Type B pancreatic cell (in vitro differentiated cells): ENCODE results near the gene MTCL3.

Source experiments
- DNase-seq: peaks from one replicate; pipeline ENCODE4 v3.0.0; 2021; ENCODE audit warnings: mixed read lengths; ENCODE audit not compliant: unreplicated experiment; ENCODE audit errors: extremely low spot score
- H3K27ac Mint-ChIP-seq: 2 replicates; pipeline ENCODE4 v1.8.0; 2021; ENCODE audit warnings: mild to moderate bottlenecking, mixed read lengths
- H3K27me3 Mint-ChIP-seq: 2 replicates; pipeline ENCODE4 v1.8.0; 2021; ENCODE audit warnings: mixed read lengths
- H3K36me3 Mint-ChIP-seq: 2 replicates; pipeline ENCODE4 v1.8.0; 2021; ENCODE audit warnings: mixed read lengths
- H3K4me1 Mint-ChIP-seq: one replicate; pipeline ENCODE4 v1.8.0; 2021; ENCODE audit warnings: mixed read lengths; ENCODE audit not compliant: unreplicated experiment
- H3K4me3 Mint-ChIP-seq: 2 replicates; pipeline ENCODE4 v1.8.0; 2021; ENCODE audit warnings: mild to moderate bottlenecking, mixed read lengths
- H3K9me3 Mint-ChIP-seq: 2 replicates; pipeline ENCODE4 v1.8.0; 2021; ENCODE audit warnings: mixed read lengths
- TF ChIP-seq, protein P1 (sequence below): fragments of 200-600 bp; sonication (generic); conservative IDR thresholded peaks from 2 replicates; pipeline ENCODE4 v1.5.0; 2021; ENCODE audit warnings: antibody characterized with exemption, mild to moderate bottlenecking

MTCL3 gene

DNA sequence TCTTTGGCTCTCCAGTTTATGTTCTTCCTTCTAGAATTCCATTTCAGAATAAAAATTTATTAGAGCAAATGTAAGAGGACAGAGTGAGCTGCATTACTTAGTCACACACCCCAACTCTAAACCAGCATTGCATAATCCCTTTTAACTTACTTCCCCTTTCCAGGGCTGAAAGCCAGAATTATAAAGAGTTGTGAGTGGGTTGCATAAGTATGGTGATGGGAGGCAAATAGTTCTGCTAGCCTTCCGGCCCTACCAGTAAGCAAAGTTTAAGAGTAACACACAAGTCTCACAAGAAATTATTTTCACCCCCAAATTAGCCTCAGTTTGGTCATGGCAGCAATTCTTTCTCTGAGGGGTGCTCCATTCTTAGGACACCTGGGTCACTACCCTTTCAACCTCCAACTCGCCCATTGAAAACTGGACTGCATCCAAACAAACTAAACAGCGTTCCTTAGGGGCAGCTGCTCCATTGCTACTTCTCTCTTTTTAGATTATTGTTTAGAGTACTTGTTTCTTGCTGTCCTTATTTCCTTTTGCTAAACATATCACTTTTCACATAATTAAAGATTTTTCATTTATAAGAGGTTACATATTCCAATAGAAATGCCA, 61.6 kb downstream of the MTCL3 start:
- Mint-ChIP-seq H3K4me3 (no peak overlapping the region), H3K36me3 (no peaks in the 10 kb centered on the region), H3K4me1 (peaks cover 26% of the 10 kb centered on the region), H3K27me3 (no peaks in the 10 kb centered on the region), H3K9me3 (no peaks in the 10 kb centered on the region), H3K27ac (no peak overlapping the region)
- TF ChIP-seq, protein P1, sequence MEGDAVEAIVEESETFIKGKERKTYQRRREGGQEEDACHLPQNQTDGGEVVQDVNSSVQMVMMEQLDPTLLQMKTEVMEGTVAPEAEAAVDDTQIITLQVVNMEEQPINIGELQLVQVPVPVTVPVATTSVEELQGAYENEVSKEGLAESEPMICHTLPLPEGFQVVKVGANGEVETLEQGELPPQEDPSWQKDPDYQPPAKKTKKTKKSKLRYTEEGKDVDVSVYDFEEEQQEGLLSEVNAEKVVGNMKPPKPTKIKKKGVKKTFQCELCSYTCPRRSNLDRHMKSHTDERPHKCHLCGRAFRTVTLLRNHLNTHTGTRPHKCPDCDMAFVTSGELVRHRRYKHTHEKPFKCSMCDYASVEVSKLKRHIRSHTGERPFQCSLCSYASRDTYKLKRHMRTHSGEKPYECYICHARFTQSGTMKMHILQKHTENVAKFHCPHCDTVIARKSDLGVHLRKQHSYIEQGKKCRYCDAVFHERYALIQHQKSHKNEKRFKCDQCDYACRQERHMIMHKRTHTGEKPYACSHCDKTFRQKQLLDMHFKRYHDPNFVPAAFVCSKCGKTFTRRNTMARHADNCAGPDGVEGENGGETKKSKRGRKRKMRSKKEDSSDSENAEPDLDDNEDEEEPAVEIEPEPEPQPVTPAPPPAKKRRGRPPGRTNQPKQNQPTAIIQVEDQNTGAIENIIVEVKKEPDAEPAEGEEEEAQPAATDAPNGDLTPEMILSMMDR, result no peak
- DNase-seq, result no peak

DNA sequence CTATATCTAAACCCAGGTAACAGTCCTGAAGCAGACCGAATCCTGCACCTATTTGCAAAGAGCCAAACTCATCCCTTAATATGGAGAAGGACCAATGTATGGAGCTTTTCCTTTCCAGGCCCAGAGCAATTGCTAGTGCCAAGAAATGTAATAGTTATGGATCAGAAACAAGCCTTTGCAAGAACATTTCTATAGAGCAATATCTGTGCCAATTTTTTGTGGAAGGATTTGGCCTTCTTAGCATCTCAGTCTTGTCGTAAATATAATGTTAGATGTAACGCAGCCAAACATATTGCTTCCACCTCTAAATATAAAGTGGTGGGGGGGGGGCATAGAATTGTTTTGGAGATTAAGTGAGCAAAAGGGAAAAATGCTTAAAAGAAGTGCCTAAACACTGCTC, 62.7 kb downstream of the MTCL3 start:
- Mint-ChIP-seq H3K27ac (no peak overlapping the region), H3K4me1 (peaks cover 26% of the 10 kb centered on the region), H3K9me3 (no peaks in the 10 kb centered on the region), H3K27me3 (no peaks in the 10 kb centered on the region), H3K36me3 (no peaks in the 10 kb centered on the region), H3K4me3 (no peak overlapping the region)
- TF ChIP-seq, protein P1, result no peak
- no peak for DNase-seq

DNA sequence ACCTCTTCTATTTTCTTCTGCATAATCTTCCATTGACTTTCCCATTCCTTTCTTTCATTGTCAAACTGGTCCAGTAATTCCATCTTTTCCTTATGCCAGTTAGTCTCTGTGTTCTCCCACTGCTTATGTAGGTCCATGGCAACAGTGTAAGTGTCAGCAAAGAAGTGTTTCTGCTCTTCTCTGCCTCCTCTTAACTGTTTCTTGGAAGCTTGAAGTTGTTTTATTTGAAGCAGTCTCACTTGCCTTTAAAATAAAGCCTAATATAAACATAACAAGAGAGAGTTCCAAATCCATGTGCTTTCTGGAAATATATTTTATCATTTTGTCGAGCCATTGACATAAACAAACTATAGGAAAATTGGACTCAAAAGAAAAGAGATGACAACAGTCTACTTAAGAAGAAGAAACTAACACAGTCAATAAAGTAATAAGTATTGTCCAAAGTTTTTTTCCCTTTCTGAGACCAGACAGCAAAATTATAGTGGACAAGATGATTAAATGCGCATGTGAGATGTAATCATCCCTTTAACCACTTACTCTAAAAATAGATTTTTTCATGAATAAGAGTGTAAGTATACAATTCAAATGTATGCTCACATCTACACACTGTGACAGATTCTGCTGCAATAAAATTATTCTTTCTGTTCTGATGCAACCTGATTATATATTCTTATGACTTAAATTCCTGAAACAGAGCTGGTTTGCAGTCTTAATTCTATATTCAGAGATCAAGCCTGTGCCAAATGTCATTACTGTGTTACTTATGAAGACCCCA, 65.1 kb downstream of the MTCL3 start:
- no peak overlapping the region for H3K27ac Mint-ChIP-seq
- H3K9me3 Mint-ChIP-seq, result no peaks in the 10 kb centered on the region
- peaks cover 17% of the 10 kb centered on the region for H3K4me1 Mint-ChIP-seq
- H3K27me3 Mint-ChIP-seq, result no peaks in the 10 kb centered on the region
- TF ChIP-seq, protein P1, result no peak
- no peak for DNase-seq
- peaks cover 5% of the 10 kb centered on the region for H3K36me3 Mint-ChIP-seq
- no peak overlapping the region for H3K4me3 Mint-ChIP-seq

DNA sequence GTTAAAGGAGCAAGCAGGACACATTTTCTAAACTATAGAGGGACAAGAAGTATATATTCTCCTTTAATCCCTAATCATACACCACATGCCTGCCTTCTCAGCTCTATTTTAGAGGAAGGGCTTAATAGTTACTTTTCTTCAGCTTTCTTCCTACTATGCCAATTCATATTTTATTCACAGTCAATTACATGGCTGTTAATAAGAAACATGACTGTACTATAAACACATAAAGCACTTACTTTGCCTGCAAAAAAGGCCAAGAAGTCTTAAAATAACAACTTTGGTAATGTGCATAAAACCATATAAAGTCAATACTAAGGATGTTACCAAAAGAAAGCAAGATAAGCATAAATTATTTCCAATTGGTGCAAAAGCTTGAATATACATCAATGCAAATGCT, 66.3 kb downstream of the MTCL3 start:
- Mint-ChIP-seq H3K36me3 (peaks cover 5% of the 10 kb centered on the region), H3K27me3 (no peaks in the 10 kb centered on the region), H3K27ac (no peak overlapping the region), H3K9me3 (no peaks in the 10 kb centered on the region), H3K4me3 (no peak overlapping the region), H3K4me1 (peaks cover 6% of the 10 kb centered on the region)
- DNase-seq, result no peak
- TF ChIP-seq, protein P1, result no peak

GRCh38 chr6:127451388-127451787, 67.7 kb downstream of the MTCL3 start:
- TF ChIP-seq, protein P1, result no peak
- H3K9me3 Mint-ChIP-seq, result no peaks in the 10 kb centered on the region
- DNase-seq, result no peak
- no peaks in the 10 kb centered on the region for H3K4me1 Mint-ChIP-seq
- peaks cover 5% of the 10 kb centered on the region for H3K36me3 Mint-ChIP-seq
- H3K27me3 Mint-ChIP-seq, result no peaks in the 10 kb centered on the region
- no peak overlapping the region for H3K27ac Mint-ChIP-seq
- H3K4me3 Mint-ChIP-seq, result no peak overlapping the region
